Neural progenitor cell (in vitro differentiated cells): Measurements from ENCODE around the gene PAQR5. TPM values are rescaled to one million over a fixed set of nuclear protein-coding genes. Genes with fewer than 3 reads are reported as not detected.

ENCODE experiments used
- DNase-seq: peaks from one replicate; pipeline ENCODE4 v3.0.0-alpha.2; 2016; ENCODE audit warnings: low spot score
- H2AFZ ChIP-seq: fragments of 200-600 bp; sonication (generic); replicated peaks from 2 replicates; pipeline ENCODE4 v1.6.1; 2016; ENCODE audit warnings: antibody characterized with exemption
- H3F3A ChIP-seq: fragments of 200-600 bp; sonication (generic); 2 replicates; pipeline ENCODE4 v1.6.1; 2016; ENCODE audit warnings: antibody characterized with exemption, low read depth
- H3K27ac ChIP-seq: fragments of 200-600 bp; sonication (generic); 2 replicates; pipeline ENCODE4 v1.5.1; 2016; ENCODE audit warnings: mild to moderate bottlenecking
- H3K27me3 ChIP-seq: fragments of 200-600 bp; sonication (generic); 2 replicates; pipeline ENCODE4 v1.6.1; 2016; ENCODE audit warnings: mild to moderate bottlenecking, moderate library complexity
- H3K36me3 ChIP-seq: fragments of 200-600 bp; sonication (generic); 2 replicates; pipeline ENCODE4 v1.5.1; 2016
- H3K4me1 ChIP-seq: fragments of 200-600 bp; sonication (generic); 2 replicates; pipeline ENCODE4 v1.6.1; 2016; ENCODE audit warnings: mixed run types
- H3K4me2 ChIP-seq: fragments of 200-600 bp; sonication (generic); 2 replicates; pipeline ENCODE4 v1.6.1; 2016
- H3K4me3 ChIP-seq: fragments of 200-600 bp; sonication (generic); 2 replicates; pipeline ENCODE4 v1.5.1; 2016
- H3K79me2 ChIP-seq: fragments of 200-600 bp; sonication (generic); 2 replicates; pipeline ENCODE4 v1.6.1; 2016; ENCODE audit warnings: low read depth
- H3K9ac ChIP-seq: fragments of 200-600 bp; sonication (generic); 2 replicates; pipeline ENCODE4 v1.6.1; 2016
- H3K9me3 ChIP-seq: fragments of 200-600 bp; sonication (generic); 2 replicates; pipeline ENCODE4 v1.5.1; 2016; ENCODE audit warnings: low read depth
- H4K20me1 ChIP-seq: fragments of 200-600 bp; sonication (generic); 2 replicates; pipeline ENCODE4 v1.6.1; 2016; ENCODE audit warnings: low read depth
- H3K27ac Mint-ChIP-seq: 3 replicates; pipeline ENCODE4 v1.8.0; 2021; ENCODE audit warnings: mixed read lengths
- H3K27me3 Mint-ChIP-seq: 2 replicates; pipeline ENCODE4 v1.8.0; 2022; ENCODE audit warnings: low read depth, mild to moderate bottlenecking, inconsistent platforms, moderate library complexity, mixed read lengths; ENCODE audit not compliant: insufficient read depth
- H3K36me3 Mint-ChIP-seq: 3 replicates; pipeline ENCODE4 v1.8.0; 2021; ENCODE audit warnings: mixed read lengths
- H3K4me1 Mint-ChIP-seq: 3 replicates; pipeline ENCODE4 v1.8.0; 2021; ENCODE audit warnings: mixed read lengths
- H3K4me3 Mint-ChIP-seq: 3 replicates; pipeline ENCODE4 v1.8.0; 2021; ENCODE audit warnings: mild to moderate bottlenecking, moderate library complexity, mixed read lengths
- H3K9me3 Mint-ChIP-seq: 3 replicates; pipeline ENCODE4 v1.8.0; 2020; ENCODE audit warnings: mixed read lengths
- CTCF ChIP-seq: fragments of 200-600 bp; sonication (generic); IDR thresholded peaks from 2 replicates; pipeline ENCODE4 v1.5.1; 2017; ENCODE audit warnings: antibody characterized with exemption, mild to moderate bottlenecking
- EZH2 ChIP-seq: fragments of 200-600 bp; sonication (generic); IDR thresholded peaks from 2 replicates; pipeline ENCODE4 v1.6.1; 2017; ENCODE audit warnings: antibody characterized with exemption, mild to moderate bottlenecking, moderate library complexity
- EZH2phosphoT487 ChIP-seq: fragments of 200-600 bp; sonication (generic); IDR thresholded peaks from 2 replicates; pipeline ENCODE4 v1.6.1; 2017; ENCODE audit warnings: antibody characterized with exemption
- total RNA-seq: library from RNA; depleted of rRNA; stranded (reverse); fragments of >200 nt; gene quantifications from 2 replicates; pipeline ENCODE4 v1.2.3, GENCODE V29; 2015; ENCODE audit warnings: low replicate concordance

The PAQR5 gene
- total RNA-seq, 1 donor from 2014 or later = 1.4 TPM

GRCh38 chr15:69359722-69360121 is 61.0 kb downstream of the PAQR5 start:
- Histone ChIP-seq H3F3A (no peaks in the 10 kb centered on the region), H3K79me2 (no peaks in the 10 kb centered on the region), H3K27me3 (no peaks in the 10 kb centered on the region), H3K27ac (no peak overlapping the region), H3K9me3 (no peaks in the 10 kb centered on the region), H3K36me3 (no peaks in the 10 kb centered on the region), H3K9ac (no peak overlapping the region), H3K4me1 (peaks cover 8% of the 10 kb centered on the region), H3K4me2 (no peak overlapping the region), H4K20me1 (no peaks in the 10 kb centered on the region), H3K4me3 (no peak overlapping the region), H2AFZ (no peak overlapping the region)
- H3K4me3 Mint-ChIP-seq = no peak overlapping the region
- H3K9me3 Mint-ChIP-seq = peaks cover 5% of the 10 kb centered on the region
- H3K27me3 Mint-ChIP-seq = peaks cover 2% of the 10 kb centered on the region
- peak overlapping the region; percentile 7 for H3K27ac Mint-ChIP-seq
- H3K36me3 Mint-ChIP-seq = no peaks in the 10 kb centered on the region
- TF ChIP-seq EZH2 (no peak), CTCF (no peak), EZH2phosphoT487 (no peak)
- DNase-seq = no peak
- H3K4me1 Mint-ChIP-seq = peaks cover 24% of the 10 kb centered on the region

- H3K36me3 ChIP-seq = no peaks in the 10 kb centered on the region
- Mint-ChIP-seq H3K27me3 (peaks cover 2% of the 10 kb centered on the region), H3K4me1 (peaks cover 24% of the 10 kb centered on the region), H3K27ac (no peak overlapping the region), H3K9me3 (peaks cover 5% of the 10 kb centered on the region), H3K36me3 (no peaks in the 10 kb centered on the region), H3K4me3 (no peak overlapping the region)
- no peaks in the 10 kb centered on the region for H3K9me3 ChIP-seq
- H2AFZ ChIP-seq = no peak overlapping the region
- no peak overlapping the region for H3K4me3 ChIP-seq
- no peaks in the 10 kb centered on the region for H4K20me1 ChIP-seq
- H3F3A ChIP-seq = no peaks in the 10 kb centered on the region
- H3K4me2 ChIP-seq = no peak overlapping the region
- no peak for TF ChIP-seq EZH2phosphoT487
- no peak for TF ChIP-seq CTCF
- no peak for TF ChIP-seq EZH2
- H3K9ac ChIP-seq = no peak overlapping the region
- DNase-seq = no peak
- peaks cover 8% of the 10 kb centered on the region for H3K4me1 ChIP-seq
- no peak overlapping the region for H3K27ac ChIP-seq
- no peaks in the 10 kb centered on the region for H3K27me3 ChIP-seq
- H3K79me2 ChIP-seq = no peaks in the 10 kb centered on the region
These were observed 61.9 kb downstream of the PAQR5 start for GRCh38 chr15:69360642-69361041.

GRCh38 chr15:69367236-69367635 is 68.5 kb downstream of the PAQR5 start:
- no peaks in the 10 kb centered on the region for H3K79me2 ChIP-seq
- H3K4me3 ChIP-seq = no peak overlapping the region
- Mint-ChIP-seq H3K27ac (no peak overlapping the region), H3K4me1 (peaks cover 4% of the 10 kb centered on the region), H3K9me3 (no peaks in the 10 kb centered on the region), H3K4me3 (no peak overlapping the region), H3K27me3 (no peaks in the 10 kb centered on the region), H3K36me3 (no peaks in the 10 kb centered on the region)
- no peaks in the 10 kb centered on the region for H3K9me3 ChIP-seq
- H3K36me3 ChIP-seq = no peaks in the 10 kb centered on the region
- no peak overlapping the region for H3K27ac ChIP-seq
- no peaks in the 10 kb centered on the region for H3F3A ChIP-seq
- H3K4me2 ChIP-seq = no peak overlapping the region
- no peaks in the 10 kb centered on the region for H4K20me1 ChIP-seq
- H2AFZ ChIP-seq = no peak overlapping the region
- no peak for DNase-seq
- H3K4me1 ChIP-seq = no peaks in the 10 kb centered on the region
- H3K9ac ChIP-seq = no peak overlapping the region
- TF ChIP-seq EZH2phosphoT487 = no peak
- no peak for TF ChIP-seq CTCF
- TF ChIP-seq EZH2 = no peak
- no peaks in the 10 kb centered on the region for H3K27me3 ChIP-seq

- H3K36me3 ChIP-seq = no peaks in the 10 kb centered on the region
- Mint-ChIP-seq H3K27me3 (no peaks in the 10 kb centered on the region), H3K4me1 (no peaks in the 10 kb centered on the region), H3K9me3 (no peaks in the 10 kb centered on the region), H3K4me3 (no peak overlapping the region), H3K36me3 (no peaks in the 10 kb centered on the region), H3K27ac (no peak overlapping the region)
- H3K4me1 ChIP-seq = no peaks in the 10 kb centered on the region
- H3K27me3 ChIP-seq = no peaks in the 10 kb centered on the region
- H3K4me3 ChIP-seq = no peak overlapping the region
- no peaks in the 10 kb centered on the region for H4K20me1 ChIP-seq
- H3K9me3 ChIP-seq = no peaks in the 10 kb centered on the region
- no peak overlapping the region for H2AFZ ChIP-seq
- no peaks in the 10 kb centered on the region for H3F3A ChIP-seq
- H3K79me2 ChIP-seq = no peaks in the 10 kb centered on the region
- H3K9ac ChIP-seq = no peak overlapping the region
- TF ChIP-seq CTCF = no peak
- TF ChIP-seq EZH2phosphoT487 = no peak
- TF ChIP-seq EZH2 = no peak
- no peak overlapping the region for H3K4me2 ChIP-seq
- H3K27ac ChIP-seq = no peak overlapping the region
- DNase-seq = no peak
These were observed 70.9 kb downstream of the PAQR5 start for GRCh38 chr15:69369631-69370030.
